HEK293 (cell line): ENCODE data around the gene TOR4A.

ENCODE experiments used
- ATF2 ChIP-seq: fragments of 450-650 bp; formaldehyde crosslinking; IDR thresholded peaks from 2 replicates; pipeline ENCODE4 v1.5.1; 2016; ENCODE audit warnings: missing biosample characterization, missing genetic modification characterization, low read depth
- FEZF1 ChIP-seq: fragments of 450-650 bp; formaldehyde crosslinking; IDR thresholded peaks from 2 replicates; pipeline ENCODE4 v1.5.1; 2016; ENCODE audit warnings: missing biosample characterization, missing genetic modification characterization
- GLIS2 ChIP-seq: fragments of 450-650 bp; formaldehyde crosslinking; IDR thresholded peaks from 2 replicates; pipeline ENCODE4 v1.5.1; 2016; ENCODE audit warnings: missing biosample characterization, missing genetic modification characterization
- KLF7 ChIP-seq: fragments of 450-650 bp; formaldehyde crosslinking; IDR thresholded peaks from 2 replicates; pipeline ENCODE4 v1.5.1; 2016; ENCODE audit warnings: missing biosample characterization, missing genetic modification characterization, borderline replicate concordance
- KLF8 ChIP-seq: fragments of 450-650 bp; formaldehyde crosslinking; IDR thresholded peaks from 2 replicates; pipeline ENCODE4 v1.5.1; 2016; ENCODE audit warnings: missing biosample characterization, missing genetic modification characterization
- REPIN1 ChIP-seq: fragments of 450-650 bp; formaldehyde crosslinking; IDR thresholded peaks from 2 replicates; pipeline ENCODE4 v1.5.1; 2017; ENCODE audit warnings: missing biosample characterization, missing genetic modification characterization, low read depth
- REST ChIP-seq: fragments of 450-650 bp; formaldehyde crosslinking; IDR thresholded peaks from 2 replicates; pipeline ENCODE4 v1.5.1; 2016; ENCODE audit warnings: missing biosample characterization, missing genetic modification characterization
- TCF7L2 ChIP-seq: IDR thresholded peaks from 2 replicates; pipeline ENCODE4 v1.6.1; 2011; ENCODE audit warnings: low read depth, mild to moderate bottlenecking, inconsistent platforms, low read length, moderate library complexity, borderline replicate concordance
- WT1 ChIP-seq: fragments of 450-650 bp; formaldehyde crosslinking; IDR thresholded peaks from 2 replicates; pipeline ENCODE4 v1.5.1; 2016; ENCODE audit warnings: missing biosample characterization, missing genetic modification characterization
- ZNF133 ChIP-seq: fragments of 450-650 bp; formaldehyde crosslinking; IDR thresholded peaks from 2 replicates; pipeline ENCODE4 v1.5.1; 2016; ENCODE audit warnings: missing biosample characterization, missing genetic modification characterization
- ZNF146 ChIP-seq: fragments of 450-650 bp; formaldehyde crosslinking; IDR thresholded peaks from 2 replicates; pipeline ENCODE4 v1.5.1; 2016; ENCODE audit warnings: missing biosample characterization, missing genetic modification characterization
- ZNF175 ChIP-seq: fragments of 450-650 bp; formaldehyde crosslinking; IDR thresholded peaks from 2 replicates; pipeline ENCODE4 v1.5.1; 2016; ENCODE audit warnings: missing biosample characterization, missing genetic modification characterization
- ZNF19 ChIP-seq: fragments of 450-650 bp; formaldehyde crosslinking; IDR thresholded peaks from 2 replicates; pipeline ENCODE4; 2016; ENCODE audit warnings: missing biosample characterization, missing genetic modification characterization, low read depth
- ZNF202 ChIP-seq: fragments of 450-650 bp; formaldehyde crosslinking; IDR thresholded peaks from 2 replicates; pipeline ENCODE4 v1.5.1; 2016; ENCODE audit warnings: missing biosample characterization, missing genetic modification characterization, borderline replicate concordance
- ZNF214 ChIP-seq: fragments of 450-650 bp; formaldehyde crosslinking; IDR thresholded peaks from 2 replicates; pipeline ENCODE4 v1.5.1; 2017; ENCODE audit warnings: missing biosample characterization, mild to moderate bottlenecking, missing genetic modification characterization, borderline replicate concordance
- ZNF23 ChIP-seq: fragments of 450-650 bp; formaldehyde crosslinking; IDR thresholded peaks from 2 replicates; pipeline ENCODE4 v1.5.1; 2016; ENCODE audit warnings: missing biosample characterization, missing genetic modification characterization, borderline replicate concordance
- ZNF266 ChIP-seq: fragments of 450-650 bp; formaldehyde crosslinking; IDR thresholded peaks from 2 replicates; pipeline ENCODE4 v1.5.1; 2016; ENCODE audit warnings: missing biosample characterization, missing genetic modification characterization, low read depth
- ZNF302 ChIP-seq: fragments of 450-650 bp; formaldehyde crosslinking; IDR thresholded peaks from 2 replicates; pipeline ENCODE4 v1.5.1; 2016; ENCODE audit warnings: missing biosample characterization, missing genetic modification characterization, low read depth
- ZNF311 ChIP-seq: fragments of 450-650 bp; formaldehyde crosslinking; IDR thresholded peaks from 2 replicates; pipeline ENCODE4 v1.5.1; 2017; ENCODE audit warnings: missing biosample characterization, missing genetic modification characterization, borderline replicate concordance
- ZNF324 ChIP-seq: fragments of 450-650 bp; formaldehyde crosslinking; IDR thresholded peaks from 2 replicates; pipeline ENCODE4 v1.5.1; 2016; ENCODE audit warnings: missing biosample characterization, missing genetic modification characterization
- ZNF341 ChIP-seq: fragments of 450-650 bp; formaldehyde crosslinking; IDR thresholded peaks from 2 replicates; pipeline ENCODE4; 2016; ENCODE audit warnings: low read depth, missing biosample characterization, missing genetic modification characterization
- ZNF530 ChIP-seq: fragments of 450-650 bp; formaldehyde crosslinking; IDR thresholded peaks from 2 replicates; pipeline ENCODE4 v1.5.1; 2016; ENCODE audit warnings: low read depth, missing biosample characterization, missing genetic modification characterization
- ZNF555 ChIP-seq: fragments of 450-650 bp; formaldehyde crosslinking; conservative IDR thresholded peaks from 2 replicates; pipeline ENCODE4 v1.5.1; 2017; ENCODE audit warnings: missing biosample characterization, mild to moderate bottlenecking, missing genetic modification characterization, inconsistent platforms
- ZNF610 ChIP-seq: fragments of 450-650 bp; formaldehyde crosslinking; IDR thresholded peaks from 2 replicates; pipeline ENCODE4 v1.5.1; 2016; ENCODE audit warnings: missing biosample characterization, missing genetic modification characterization, borderline replicate concordance
- ZNF621 ChIP-seq: fragments of 450-650 bp; formaldehyde crosslinking; IDR thresholded peaks from 2 replicates; pipeline ENCODE4 v1.5.1; 2017; ENCODE audit warnings: missing biosample characterization, missing genetic modification characterization
- ZNF629 ChIP-seq: fragments of 450-650 bp; formaldehyde crosslinking; IDR thresholded peaks from 2 replicates; pipeline ENCODE4 v1.5.1; 2017; ENCODE audit warnings: missing biosample characterization, missing genetic modification characterization
- ZNF704 ChIP-seq: fragments of 450-650 bp; formaldehyde crosslinking; IDR thresholded peaks from 2 replicates; pipeline ENCODE4 v1.5.1; 2016; ENCODE audit warnings: missing biosample characterization, missing genetic modification characterization
- ZNF768 ChIP-seq: fragments of 450-650 bp; formaldehyde crosslinking; IDR thresholded peaks from 2 replicates; pipeline ENCODE4 v1.5.1; 2018; ENCODE audit warnings: missing biosample characterization, mild to moderate bottlenecking, missing genetic modification characterization
- ZNF785 ChIP-seq: fragments of 450-650 bp; formaldehyde crosslinking; IDR thresholded peaks from 2 replicates; pipeline ENCODE4 v1.5.1; 2016; ENCODE audit warnings: missing biosample characterization, missing genetic modification characterization
- ZNF791 ChIP-seq: fragments of 450-650 bp; formaldehyde crosslinking; IDR thresholded peaks from 2 replicates; pipeline ENCODE4 v1.5.1; 2016; ENCODE audit warnings: missing biosample characterization, missing genetic modification characterization
- ZNF837 ChIP-seq: fragments of 450-650 bp; formaldehyde crosslinking; IDR thresholded peaks from 2 replicates; pipeline ENCODE4 v1.5.1; 2016; ENCODE audit warnings: missing biosample characterization, missing genetic modification characterization
- ZSCAN5A ChIP-seq: fragments of 450-650 bp; formaldehyde crosslinking; IDR thresholded peaks from 2 replicates; pipeline ENCODE4 v1.5.1; 2016; ENCODE audit warnings: missing biosample characterization, missing genetic modification characterization

The TOR4A gene

GRCh38 chr9:137240318-137240840, 37.1 kb upstream of the TOR4A start (continued):
- TF ChIP-seq ZNF175 = no peak
- TF ChIP-seq ZNF324 (tag by site-specific recombination) = peak; percentile 93
- TF ChIP-seq ZNF202 = no peak
- peak; percentile 30 for TF ChIP-seq ZNF341
- peak; percentile 99 for TF ChIP-seq ZNF785 (tag by site-specific recombination)
- no peak for TF ChIP-seq ZNF133 (tag by site-specific recombination)
- TF ChIP-seq ZNF214 (tag by site-specific recombination) = no peak
- no peak for TF ChIP-seq ZNF621
- TF ChIP-seq ZNF555 (tag by site-specific recombination) = no peak
- peak; percentile 22; the same call in 1 of the 2 replicates for TF ChIP-seq ZNF146
- peak; percentile 97 for TF ChIP-seq GLIS2 (tag by site-specific recombination)
- no peak for TF ChIP-seq ZNF266 (tag by site-specific recombination)
- no peak for TF ChIP-seq ZNF791 (tag by site-specific recombination)
- no peak for TF ChIP-seq ZNF302 (tag by site-specific recombination)
- no peak for TF ChIP-seq REPIN1
- TF ChIP-seq ZNF610 = peak; percentile 84
- TF ChIP-seq ATF2 (tag by site-specific recombination) = no peak
- peak; percentile 99 for TF ChIP-seq KLF8
- peak; percentile 63; the same call in 1 of the 2 replicates for TF ChIP-seq REST
- TF ChIP-seq ZNF530 (tag by site-specific recombination) = no peak
- peak; percentile 99 for TF ChIP-seq ZSCAN5A (tag by site-specific recombination)
- peak; percentile 12; the same call in 1 of the 2 replicates for TF ChIP-seq FEZF1 (tag by site-specific recombination)
- TF ChIP-seq TCF7L2 = no peak
- TF ChIP-seq ZNF23 (tag by site-specific recombination) = no peak
- no peak for TF ChIP-seq ZNF19 (tag by site-specific recombination)
- TF ChIP-seq ZNF311 = no peak
- TF ChIP-seq KLF7 (tag by site-specific recombination) = peak; percentile 91
- TF ChIP-seq ZNF768 (tag by site-specific recombination) = no peak
- TF ChIP-seq ZNF629 (tag by site-specific recombination) = no peak
- no peak for TF ChIP-seq ZNF704 (tag by site-specific recombination)
- no peak for TF ChIP-seq ZNF837 (tag by site-specific recombination)
- TF ChIP-seq WT1 (tag by site-specific recombination) = peak; percentile 66; the same call in 1 of the 2 replicates
